GM11168 (cell line): ENCODE results near the gene GRIK4.

ENCODE experiments used
- in situ Hi-C: fragments of 300-500 bp; cut with MboI; formaldehyde crosslinking; loops from one replicate; pipeline ENCODE4 v1.12.0; 2022; ENCODE audit warnings: low sequenced_read_pairs; ENCODE audit not compliant: unreplicated experiment

The GRIK4 gene

GRCh38 chr11:120545813-120546212, 34.3 kb downstream of the GRIK4 start:
- in situ Hi-C loops: no loop called here

- in situ Hi-C loops: no loop called here
Observed at GRCh38 chr11:120546312-120547205, 35.0 kb downstream of the GRIK4 start.

- in situ Hi-C loops: no loop called here
Observed at GRCh38 chr11:120547316-120547715, 35.8 kb downstream of the GRIK4 start.

GRCh38 chr11:120547811-120548681, 36.5 kb downstream of the GRIK4 start:
- in situ Hi-C loops: no loop called here

- in situ Hi-C loops: no loop called here
Observed at GRCh38 chr11:120548682-120549209, 37.2 kb downstream of the GRIK4 start.

GRCh38 chr11:120549346-120549745, 37.8 kb downstream of the GRIK4 start:
- in situ Hi-C loops: no loop called here

- in situ Hi-C loops: no loop called here
Observed at GRCh38 chr11:120550007-120550406, 38.5 kb downstream of the GRIK4 start.

- in situ Hi-C loops: no loop called here
Observed at GRCh38 chr11:120551191-120551590, 39.6 kb downstream of the GRIK4 start.

GRCh38 chr11:120554766-120555432, 43.4 kb downstream of the GRIK4 start:
- in situ Hi-C loops: no loop called here

GRCh38 chr11:120555433-120555773, 43.9 kb downstream of the GRIK4 start:
- in situ Hi-C loops: no loop called here

GRCh38 chr11:120556797-120557196, 45.2 kb downstream of the GRIK4 start:
- in situ Hi-C loops: no loop called here

GRCh38 chr11:120558744-120559431, 47.3 kb downstream of the GRIK4 start:
- in situ Hi-C loops: no loop called here

GRCh38 chr11:120561286-120561685, 49.7 kb downstream of the GRIK4 start:
- in situ Hi-C loops: no loop called here

- in situ Hi-C loops: no loop called here
Observed at GRCh38 chr11:120562806-120563425, 51.4 kb downstream of the GRIK4 start.

- in situ Hi-C loops: no loop called here
Observed at GRCh38 chr11:120563703-120564572, 52.4 kb downstream of the GRIK4 start.

GRCh38 chr11:120564573-120565311, 53.2 kb downstream of the GRIK4 start:
- in situ Hi-C loops: no loop called here

GRCh38 chr11:120565466-120566155, 54.1 kb downstream of the GRIK4 start:
- in situ Hi-C loops: no loop called here
